Smooth muscle cell of the brain vasculature (primary cell): Measurements from ENCODE around the gene TXNRD2.
"Not testable (repeated sequence)": the region's sequence is repeated elsewhere in the genome, so short reads cannot be mapped to it uniquely, and the experiment has no call there.

Experiments
- DNase-seq: peaks from one replicate; pipeline ENCODE4 v3.0.0-alpha.2; 2012; ENCODE audit warnings: low read depth, low spot score

TXNRD2 gene

DNA sequence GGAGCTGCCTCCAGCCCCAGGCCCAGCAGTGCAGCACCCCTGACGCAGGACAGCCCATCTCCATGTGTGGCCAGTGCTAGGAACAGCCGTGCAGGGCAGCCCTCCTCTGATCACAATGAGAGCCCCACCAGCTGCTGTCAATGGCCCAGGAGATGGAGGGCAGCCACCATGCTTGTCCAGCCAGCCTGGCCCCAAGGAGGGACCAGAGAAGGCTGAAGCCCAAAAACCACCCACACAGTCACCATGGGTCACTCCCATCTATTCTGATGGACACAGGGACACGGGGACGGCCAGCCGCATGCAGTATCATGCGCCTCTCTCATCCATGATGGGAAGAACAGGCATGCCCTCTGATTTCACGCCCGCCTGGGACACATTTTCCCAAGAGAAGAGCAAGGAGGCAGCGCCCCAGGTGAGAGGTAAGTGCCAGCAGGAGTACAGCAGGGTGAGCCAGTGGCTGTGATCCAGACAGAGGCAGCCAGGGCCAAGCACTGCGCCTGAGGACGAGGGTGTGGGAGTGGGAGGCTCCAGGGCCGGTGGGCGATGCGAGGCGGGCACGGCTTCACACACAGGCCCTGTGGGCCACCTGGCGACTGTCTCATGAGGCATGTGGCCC lies 53.4 kb downstream of the TXNRD2 start:
- DNase-seq: no peak

DNA sequence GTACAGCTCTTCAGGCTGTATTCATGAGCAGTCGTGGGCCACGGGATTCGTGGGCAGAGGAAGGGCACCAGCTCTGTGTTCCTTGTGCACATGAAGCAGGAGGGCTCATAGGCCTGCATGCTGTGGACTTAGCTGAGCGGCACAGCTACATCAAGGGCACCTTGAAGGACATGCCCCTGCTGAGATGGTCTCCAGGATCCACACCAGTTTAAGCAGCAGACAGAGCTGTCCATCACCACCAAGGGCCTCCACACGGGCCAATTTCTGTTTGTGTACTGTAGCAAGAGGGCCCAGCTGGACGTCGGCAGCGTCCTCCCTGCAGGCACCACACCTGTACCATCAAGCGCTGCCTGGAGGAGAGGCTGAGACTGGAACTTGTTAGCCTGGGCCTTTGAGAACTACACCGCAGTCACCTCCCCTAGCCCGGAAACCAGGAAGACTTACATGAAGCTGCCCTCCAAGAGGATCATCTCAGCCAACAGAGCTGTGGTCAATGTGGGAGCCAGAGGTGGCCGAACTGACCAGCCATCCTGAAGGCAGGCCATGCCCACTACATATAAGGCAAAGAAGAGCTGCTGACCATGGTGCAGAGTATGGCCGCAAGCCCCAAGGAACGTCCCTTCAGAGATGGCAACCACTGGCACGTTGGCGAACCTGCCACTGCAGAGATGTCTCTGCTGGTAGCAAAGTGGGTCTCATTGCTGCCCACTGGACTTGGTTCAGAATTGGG lies 54.2 kb downstream of the TXNRD2 start:
- DNase-seq: no peak

DNA sequence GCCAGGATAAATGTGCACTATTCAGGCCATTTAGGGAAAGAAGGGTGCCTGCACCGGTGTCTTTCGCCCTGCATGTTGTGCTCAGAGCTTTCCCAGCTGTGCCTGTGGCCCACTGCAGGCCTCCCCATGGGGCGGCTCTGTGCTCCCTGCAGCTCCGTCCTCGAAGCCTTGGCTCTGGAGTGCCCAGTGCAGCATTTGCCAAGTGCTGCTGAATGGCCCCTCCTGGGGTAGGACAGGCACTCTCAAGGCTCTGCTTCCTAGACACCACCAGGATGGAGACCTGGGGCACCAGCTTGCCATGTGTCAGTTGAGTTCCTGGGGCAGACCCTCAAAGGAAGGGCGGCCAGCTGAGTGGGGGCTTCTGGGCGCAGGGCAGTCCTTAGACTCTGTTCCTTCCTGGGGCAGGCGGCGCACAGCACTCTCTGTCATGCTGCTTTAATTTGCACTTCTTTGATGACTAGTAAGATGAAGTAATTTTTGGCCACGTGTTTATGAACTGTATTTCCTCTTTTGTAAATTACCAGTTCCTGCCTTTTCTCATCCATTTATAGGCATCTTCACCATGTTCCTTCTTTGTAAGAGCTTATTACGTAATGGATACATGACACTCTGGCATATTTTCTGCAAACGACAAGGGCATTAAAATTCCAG lies 54.9 kb downstream of the TXNRD2 start:
- DNase-seq: no peak

DNA sequence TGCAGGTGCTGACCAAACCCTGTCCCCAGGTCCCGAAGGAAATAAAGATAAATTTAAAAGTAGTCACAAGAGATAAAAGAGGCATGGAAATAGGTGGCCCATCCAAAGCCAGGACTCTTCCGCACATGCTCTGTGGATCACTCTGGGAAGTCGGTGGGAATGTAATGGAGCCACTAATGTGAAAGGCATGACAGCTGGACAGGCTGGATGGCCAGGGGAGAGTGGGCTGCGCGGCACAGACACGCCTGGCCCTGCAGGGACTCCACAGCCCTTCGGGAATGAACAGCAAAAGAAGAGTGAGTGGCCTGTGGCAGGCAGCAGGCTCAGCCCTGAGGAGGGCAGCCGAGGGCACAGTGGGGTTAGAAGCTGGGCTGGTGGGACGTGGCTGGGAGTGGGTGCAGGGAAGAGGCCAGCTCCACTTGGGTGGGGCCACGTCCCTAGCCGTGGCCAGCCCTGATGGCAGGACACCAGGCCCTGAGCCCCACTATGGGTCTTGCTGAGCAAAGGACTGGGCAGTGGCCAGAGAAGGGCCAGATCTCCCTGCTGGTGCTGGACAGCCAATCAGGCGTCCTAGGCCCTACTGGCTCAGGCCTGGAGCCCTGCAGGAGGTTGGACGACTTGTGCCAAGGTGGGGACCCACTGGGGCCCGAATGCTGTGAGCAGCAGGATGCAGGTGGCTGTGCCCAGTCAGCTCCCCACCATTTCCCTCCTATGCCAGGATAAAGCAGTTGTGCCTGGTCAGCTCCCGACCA lies 55.6 kb downstream of the TXNRD2 start:
- no peak for DNase-seq

DNA sequence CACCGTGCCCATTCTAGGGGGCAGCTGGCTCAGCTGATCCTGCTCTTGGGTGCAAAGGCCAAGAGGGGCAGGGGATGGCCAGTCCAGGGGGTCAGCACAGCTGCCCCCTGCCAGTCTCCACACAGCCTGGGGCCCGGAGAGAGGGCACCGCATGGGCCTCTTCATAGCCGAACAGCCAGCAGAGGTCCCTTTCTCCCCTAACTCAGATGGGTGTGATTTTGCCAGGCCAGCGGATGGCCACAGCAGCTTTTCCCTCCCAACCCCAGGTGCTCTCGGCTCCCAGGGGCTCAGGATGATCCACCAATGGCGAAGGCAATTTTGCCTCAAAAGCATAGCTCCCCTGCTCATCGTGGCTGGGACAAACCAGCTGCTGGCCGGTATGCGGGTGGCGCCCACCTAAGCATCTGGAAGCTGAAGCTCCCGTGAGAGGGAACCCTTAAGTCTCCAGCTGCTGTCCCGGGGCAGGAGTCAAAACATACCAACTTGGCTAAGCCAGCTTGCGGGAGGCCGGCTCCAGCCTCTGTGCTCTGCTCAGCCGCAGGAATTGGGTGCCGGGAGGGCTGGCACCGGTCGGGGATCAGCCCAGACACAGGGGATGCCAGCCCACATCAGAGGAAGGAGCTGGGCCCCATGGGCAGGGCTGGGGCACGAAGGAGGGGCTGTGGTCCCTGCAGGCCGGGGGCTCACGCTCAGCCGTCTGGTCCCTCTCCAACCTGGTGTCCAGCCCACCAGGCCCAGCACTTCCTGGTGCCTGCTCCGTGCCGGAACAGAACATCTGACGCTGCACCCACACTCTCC lies 56.5 kb downstream of the TXNRD2 start:
- DNase-seq: no peak

DNA sequence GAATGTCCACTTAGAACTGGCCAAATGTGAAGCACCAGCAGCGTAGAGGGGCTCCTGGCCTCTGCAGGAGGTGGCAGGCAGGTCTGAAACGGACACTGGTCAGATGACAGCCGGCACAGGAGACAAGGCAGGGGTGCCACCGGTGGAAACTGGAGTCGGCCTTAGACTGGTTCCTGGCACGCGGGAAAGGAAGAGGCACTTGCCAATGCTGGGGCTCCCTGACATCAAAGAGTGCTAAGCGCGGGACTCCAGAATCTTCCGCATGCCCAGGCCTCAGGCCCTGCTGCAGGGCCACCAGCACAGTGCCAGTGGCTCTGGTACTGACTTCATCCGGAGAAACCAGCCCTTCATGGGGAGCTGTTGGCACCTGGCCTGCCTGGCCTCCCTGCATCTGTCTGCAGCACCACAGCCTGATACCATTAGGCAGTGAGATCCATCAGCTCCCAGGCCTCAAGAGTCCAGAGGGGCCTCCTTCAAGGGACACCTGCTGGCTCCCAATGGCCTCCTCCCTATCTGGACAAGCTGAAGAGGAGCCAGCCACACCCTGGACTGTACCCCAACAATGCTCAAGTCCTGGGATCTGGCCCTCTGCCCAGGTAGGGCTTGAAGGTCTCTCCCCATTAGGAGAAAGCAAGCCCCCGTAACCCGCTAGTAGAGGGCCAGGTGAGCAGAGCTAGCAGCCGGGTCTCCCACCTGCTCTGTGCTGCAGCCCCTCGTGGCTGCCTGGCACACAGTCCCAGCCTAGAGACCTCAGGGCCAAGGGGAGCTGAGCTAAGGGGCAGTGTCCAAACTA lies 57.3 kb downstream of the TXNRD2 start:
- DNase-seq: no peak

DNA sequence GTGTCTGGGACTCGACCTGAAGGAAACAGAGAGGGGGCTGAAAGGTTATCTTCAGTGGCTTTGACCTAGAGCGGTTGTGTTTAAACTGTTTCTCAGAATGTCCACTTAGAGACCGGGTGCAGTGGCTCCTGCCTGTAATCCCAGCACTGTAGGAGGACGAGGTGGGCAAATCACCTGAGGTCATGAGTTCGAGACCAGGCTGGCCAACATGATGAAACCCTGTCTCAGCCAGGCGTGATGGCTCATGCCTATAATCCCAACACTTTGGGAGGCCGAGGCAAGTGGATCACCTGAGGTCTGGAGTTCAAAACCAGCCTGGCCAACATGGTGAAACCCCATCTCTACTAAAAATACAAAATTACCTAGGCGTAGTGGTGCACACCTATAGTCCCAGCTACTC lies 58.2 kb downstream of the TXNRD2 start:
- DNase-seq: not testable (repeated sequence)

DNA sequence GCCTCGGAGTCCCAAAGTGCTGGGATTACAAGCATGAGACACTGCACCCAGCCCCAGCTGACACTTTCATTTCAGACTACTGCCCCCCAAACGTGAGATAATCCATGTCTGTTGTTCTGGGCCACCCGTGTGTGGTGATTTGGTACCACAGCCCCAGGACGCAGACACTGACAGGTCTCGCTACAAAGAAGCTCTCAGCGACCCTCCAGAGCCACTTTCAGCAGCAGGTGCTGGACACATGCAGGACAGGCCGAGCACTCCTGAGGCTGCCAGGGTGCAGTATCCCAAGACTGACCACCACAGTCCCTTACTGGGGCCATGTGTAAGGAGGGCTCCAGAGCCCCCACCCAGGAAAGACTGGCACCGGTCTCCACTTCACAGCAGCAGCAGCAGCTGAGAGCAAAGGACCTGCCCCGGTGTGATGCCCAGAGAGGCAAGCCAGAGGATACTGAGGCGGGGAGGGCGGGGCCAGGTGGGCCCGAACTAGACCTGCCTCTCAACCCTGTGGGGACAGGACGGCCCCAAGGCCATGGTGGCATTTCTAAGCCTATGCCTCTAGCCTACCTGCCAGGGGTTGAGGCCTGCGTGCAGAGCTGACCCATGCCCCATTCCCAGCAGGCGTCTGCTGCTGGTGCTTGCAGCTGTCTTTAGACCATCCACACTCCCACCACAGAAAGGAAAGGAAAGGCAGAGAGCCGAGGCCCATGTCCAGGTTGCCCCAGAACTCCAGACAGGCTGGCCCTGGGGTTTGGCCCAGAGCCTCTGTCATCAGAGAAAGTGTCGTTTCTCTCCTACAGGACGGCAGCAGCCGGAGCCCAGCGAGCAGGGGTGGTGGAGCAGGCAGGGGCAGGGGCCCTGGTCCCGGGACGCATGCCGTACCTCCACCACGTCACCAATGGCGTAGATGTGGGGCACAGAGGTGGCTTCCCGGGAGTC lies 58.9 kb downstream of the TXNRD2 start:
- no peak for DNase-seq

DNA sequence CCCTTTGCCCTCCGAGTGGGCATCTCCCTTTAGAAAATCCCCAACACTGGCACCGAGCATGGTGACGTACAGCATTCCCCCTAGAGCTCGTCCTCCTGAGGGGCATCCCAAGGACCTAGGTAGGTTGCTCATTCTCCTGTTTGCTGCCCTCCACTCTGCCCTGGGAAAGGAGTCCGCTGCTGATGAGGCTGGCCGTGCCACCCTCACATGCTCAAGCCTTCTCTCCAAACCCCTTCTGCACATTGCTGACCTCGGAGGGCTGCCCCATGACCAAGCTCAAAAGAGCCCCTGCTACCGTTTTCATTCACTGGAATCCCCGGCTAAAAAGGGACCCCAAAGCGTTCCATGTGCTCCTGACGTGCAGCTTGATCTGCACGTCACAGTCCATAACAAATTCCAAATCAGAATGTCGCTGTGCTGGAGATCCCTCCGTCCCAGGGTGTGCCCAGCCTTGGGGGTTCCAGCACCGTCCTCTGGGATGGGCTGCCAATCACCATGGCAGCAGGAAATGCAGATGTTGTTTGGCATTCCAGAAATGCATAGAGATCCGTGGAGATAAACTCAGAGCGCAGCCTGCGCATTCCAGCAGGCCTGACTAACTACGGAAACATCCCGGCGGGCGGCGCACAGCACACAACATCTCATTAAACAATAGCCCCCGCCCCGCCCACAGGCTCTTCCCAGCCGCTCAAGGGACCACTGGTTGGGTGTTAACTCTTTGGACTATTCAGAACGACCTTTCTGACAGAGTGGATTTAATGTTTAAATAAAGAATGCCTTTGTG lies 60.6 kb downstream of the TXNRD2 start:
- DNase-seq: peak; percentile 67

DNA sequence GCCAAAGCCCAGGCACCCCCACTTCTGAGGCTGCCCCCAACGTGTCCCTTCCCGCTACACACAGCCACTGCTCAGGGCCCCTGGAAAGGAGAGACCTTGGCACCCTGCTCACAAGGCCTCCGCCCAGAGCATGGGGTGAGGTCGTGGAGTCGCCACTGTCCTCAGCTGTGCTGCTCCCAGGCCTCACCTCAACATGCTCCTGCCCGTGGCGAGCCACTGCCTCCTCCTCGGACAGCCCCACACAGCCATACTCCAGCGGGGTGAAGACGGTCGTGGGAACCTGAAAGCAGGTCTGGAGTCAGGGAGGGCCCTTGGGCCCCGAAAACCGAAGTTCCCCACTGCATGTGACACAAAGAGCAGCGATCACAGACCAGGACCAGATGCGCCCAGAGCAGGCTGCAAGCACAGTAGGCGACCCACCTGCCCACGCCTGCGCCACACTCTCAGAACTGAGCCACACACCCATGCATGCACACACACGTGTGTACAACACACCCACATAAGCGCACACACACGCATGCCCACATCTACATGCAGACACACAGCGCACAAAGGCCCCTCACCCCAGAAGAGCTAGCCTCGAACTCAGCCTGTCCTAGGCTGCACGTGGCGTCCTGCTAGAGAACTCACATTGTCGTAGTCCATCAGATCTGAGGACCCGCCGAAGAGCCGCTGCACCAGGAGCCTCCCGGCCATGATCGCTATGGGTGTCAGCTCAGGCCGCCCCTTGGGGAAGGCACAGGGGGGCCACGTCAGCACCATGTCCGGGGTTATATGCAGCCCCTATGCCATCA lies 61.4 kb downstream of the TXNRD2 start:
- DNase-seq: no peak

DNA sequence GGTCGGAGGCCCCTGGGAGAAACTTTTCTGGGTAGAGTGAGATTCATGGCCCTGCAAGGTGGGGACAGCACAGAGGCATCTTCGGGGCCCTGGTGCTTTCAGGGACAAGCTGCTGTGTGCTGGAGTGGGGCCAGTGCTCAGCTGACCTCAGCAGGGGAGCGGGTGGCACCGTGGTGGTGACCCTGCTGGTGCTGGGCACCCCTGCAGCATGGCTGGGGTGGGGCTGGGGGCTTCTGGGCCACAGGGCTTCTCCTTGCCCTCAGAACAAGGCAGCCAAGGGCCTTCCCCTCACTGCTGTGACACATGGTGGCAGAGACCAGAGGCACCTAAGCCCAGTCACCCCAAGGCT lies 62.0 kb downstream of the TXNRD2 start:
- DNase-seq: no peak

DNA sequence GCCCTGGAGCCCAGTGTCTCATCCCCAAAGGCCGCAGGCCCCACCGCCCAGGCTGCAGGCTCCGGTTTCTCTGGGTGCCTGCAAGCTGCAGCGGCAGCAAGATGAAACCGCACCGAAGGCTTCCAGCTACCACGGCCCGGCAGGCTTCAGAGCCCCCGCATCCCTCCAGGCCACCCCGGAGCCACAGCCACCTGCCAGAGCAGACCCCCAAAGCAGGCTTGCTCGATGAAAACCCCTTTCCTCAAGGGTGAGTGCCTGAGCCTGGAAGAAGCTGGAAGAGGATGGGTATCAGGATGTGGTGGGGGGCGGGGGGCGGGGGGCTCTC lies 62.4 kb downstream of the TXNRD2 start:
- no peak for DNase-seq

DNA sequence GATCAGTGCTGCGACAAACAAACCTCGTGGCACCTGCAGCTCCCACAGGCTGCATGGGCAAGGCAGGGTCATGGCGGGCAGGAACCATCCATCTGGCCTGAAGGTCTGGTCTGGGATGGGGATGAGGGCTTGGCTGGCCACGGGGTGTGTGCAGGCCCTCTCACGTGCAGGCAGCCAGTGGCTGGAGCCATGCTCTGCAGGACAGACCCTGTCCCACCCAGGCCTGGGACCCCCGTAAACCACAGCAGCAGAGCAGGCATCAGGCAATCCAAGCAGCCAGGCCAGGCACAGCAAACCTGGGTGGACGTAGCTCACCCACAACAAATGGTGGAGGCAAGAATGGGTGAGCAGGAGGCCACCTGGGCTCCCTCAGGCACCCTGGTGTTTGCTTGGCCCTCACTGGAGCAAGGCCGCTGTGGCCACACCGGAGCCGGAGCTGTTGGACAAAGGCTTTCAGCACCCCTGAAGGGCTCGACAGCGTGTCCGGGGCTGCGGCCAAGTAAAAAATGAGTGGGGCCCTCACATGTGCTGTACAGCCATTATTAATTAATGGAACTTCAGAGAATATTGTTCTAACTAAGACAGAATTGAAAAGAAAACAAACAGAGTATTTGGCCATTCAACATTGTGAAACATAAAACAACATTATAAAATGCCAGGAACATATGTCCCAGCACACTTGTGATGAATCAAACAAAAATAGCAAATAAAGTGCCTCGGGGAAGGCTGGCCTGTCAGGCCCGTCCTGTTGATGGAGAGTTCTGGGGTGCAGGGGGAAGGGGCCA lies 63.0 kb downstream of the TXNRD2 start:
- DNase-seq: no peak

DNA sequence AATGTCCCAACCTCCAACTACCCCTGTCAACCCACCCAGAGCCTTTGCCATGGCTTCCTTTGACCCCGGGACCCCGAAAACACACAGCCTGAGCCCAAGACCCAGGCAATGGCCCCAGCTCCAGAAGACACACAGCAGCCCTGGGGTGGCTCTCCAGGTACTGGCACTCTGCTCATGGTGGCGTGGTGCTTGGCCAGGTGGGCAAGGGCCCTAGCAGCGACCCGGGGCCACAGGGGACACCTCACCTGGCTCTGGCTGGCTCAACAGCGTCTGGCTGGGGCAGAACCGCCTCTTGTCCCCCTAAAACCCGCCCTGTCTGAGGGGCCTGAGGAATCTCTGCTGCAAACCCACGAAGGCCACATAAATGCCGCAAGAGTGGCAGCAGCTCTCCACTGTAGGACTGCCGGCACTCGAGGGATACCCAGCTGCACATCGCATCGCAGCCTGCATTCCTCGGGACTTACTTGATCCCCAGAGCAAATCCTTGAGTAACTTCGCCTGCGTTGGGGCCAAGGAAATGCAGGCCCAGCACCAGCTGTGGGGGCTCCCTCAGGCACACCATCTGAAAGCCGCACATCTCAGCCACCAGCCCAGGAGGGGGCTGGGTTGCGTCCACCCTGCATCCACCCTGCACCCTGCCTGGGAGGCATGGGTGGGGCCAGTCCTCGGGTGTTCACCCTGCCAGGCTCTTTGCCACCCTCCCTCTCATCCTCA lies 63.8 kb downstream of the TXNRD2 start:
- DNase-seq: no peak

DNA sequence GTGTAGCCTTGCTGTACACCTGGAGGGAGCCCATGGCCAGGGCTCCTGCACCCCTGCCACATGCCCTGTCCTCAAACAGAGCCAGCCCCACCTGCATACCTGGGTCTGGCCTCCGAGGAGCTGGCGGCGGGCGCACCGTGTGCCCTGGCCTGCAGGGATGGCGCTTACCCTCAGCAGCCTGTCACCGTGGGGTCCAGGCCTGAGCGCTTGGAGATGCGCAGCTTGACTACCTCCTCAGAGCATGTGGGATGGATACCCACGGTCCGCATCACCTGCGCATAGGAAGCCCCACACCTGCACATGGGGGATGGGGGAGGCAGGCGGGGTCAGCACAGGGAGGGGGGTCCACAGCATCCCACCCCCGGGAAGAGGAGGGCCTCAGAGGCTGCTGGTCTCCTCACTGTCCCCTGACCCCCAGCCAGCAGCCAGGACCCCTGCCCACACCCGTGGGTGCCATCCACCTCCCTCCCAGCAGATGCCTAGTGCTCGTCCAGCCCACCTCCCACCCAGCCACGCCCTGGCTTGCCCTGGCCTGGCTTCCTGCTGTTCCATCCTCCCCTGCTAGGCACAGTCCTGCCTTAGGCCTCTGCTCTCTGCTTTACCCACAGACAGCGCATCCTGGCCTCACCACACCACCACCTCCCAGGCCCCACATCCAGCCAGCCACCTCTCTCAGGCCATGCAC lies 64.5 kb downstream of the TXNRD2 start:
- DNase-seq: no peak

DNA sequence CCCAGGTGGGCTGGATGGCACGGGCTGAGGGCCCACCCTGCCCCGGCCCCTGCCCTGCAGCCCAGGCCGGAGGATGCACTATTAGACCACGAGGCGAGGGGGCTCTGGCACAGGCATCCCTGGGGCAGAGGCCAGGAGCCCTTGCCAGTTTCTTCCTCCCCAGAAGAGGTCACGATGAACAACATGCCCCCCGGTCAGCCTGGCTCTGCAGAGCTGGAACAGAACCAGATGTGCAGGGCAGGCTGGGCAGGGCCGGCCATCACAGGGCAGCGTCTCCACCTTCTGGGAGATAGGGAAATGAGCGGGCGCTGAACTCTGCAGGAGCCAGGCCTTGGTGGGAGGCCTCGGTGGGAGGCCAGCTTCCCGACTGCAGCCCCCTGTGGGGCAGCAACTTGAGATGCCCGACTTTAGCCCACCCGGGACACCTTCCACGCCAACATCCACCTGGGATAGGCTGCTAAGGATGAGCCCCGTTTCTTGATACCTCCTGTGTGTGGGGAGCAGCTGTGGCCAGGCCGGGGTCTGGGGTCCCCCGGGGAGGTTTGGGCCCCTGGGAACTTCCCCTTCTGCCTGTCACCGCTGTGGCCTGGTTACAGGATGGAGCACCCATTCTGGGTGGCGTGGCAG lies 65.2 kb downstream of the TXNRD2 start:
- DNase-seq: no peak
